Keratinocyte (primary cell): Measurements from ENCODE around the gene EXOC3. TPM values are rescaled to one million over a fixed set of nuclear protein-coding genes. Genes with fewer than 3 reads are reported as not detected.
A peak's percentile ranks its signal among the peaks of the same experiment; 100 is the strongest.

Source experiments
- DNase-seq: peaks from one replicate; pipeline ENCODE4 v3.0.0-alpha.2; 2011; ENCODE audit warnings: low read depth, missing footprints, low spot score
- FAIRE-seq: peaks from 2 replicates; lab custom pipeline; 2011; peaks lifted over from hg19 to GRCh38; lab: Jason Lieb, UNC
- H2AFZ ChIP-seq: 2 replicates; pipeline ENCODE4 v1.6.0; 2012; ENCODE audit warnings: low read length, control low read depth, inconsistent platforms; ENCODE audit not compliant: control insufficient read depth
- H3K27ac ChIP-seq: 2 replicates; pipeline ENCODE4 v1.5.1; 2011; ENCODE audit warnings: low read length; ENCODE audit not compliant: control insufficient read depth, insufficient read depth
- H3K27me3 ChIP-seq: 3 replicates; pipeline ENCODE4 v1.6.0; 2011; ENCODE audit warnings: low read length; ENCODE audit not compliant: control insufficient read depth, insufficient read depth; ENCODE audit errors: extremely low read depth
- H3K36me3 ChIP-seq, 2 experiments: 2 replicates in 1 of 2; 3 replicates in 1 of 2; pipeline ENCODE4 v1.5.1; 2011; ENCODE audit warnings: low read length in 2 of 2, mild to moderate bottlenecking in 1 of 2; ENCODE audit not compliant: control insufficient read depth in 2 of 2, insufficient read depth in 2 of 2; ENCODE audit errors: extremely low read depth in 1 of 2
- H3K4me1 ChIP-seq: 3 replicates; pipeline ENCODE4 v1.5.1; 2011; ENCODE audit warnings: low read length; ENCODE audit not compliant: control insufficient read depth, insufficient read depth; ENCODE audit errors: extremely low read depth
- H3K4me2 ChIP-seq: 3 replicates; pipeline ENCODE4 v1.6.0; 2011; ENCODE audit warnings: low read depth, low read length; ENCODE audit not compliant: control insufficient read depth, insufficient read depth; ENCODE audit errors: extremely low read depth
- H3K4me3 ChIP-seq, 3 experiments: fragments of 200-600 bp in 1 of 3; sonication (generic) in 1 of 3; 2 replicates in 2 of 3; 3 replicates in 1 of 3; pipeline ENCODE4 v1.5.1; 2011 to 2016; ENCODE audit warnings: low read length in 3 of 3, mild to moderate bottlenecking in 3 of 3, control low read depth in 2 of 3, inconsistent platforms in 1 of 3, low read depth in 1 of 3, mixed read lengths in 1 of 3, mixed run types in 1 of 3, moderate library complexity in 1 of 3; ENCODE audit not compliant: control insufficient read depth in 2 of 3, insufficient read depth in 2 of 3; ENCODE audit errors: extremely low read depth in 1 of 3
- H3K79me2 ChIP-seq: 2 replicates; pipeline ENCODE4 v1.6.0; 2012; ENCODE audit warnings: low read length; ENCODE audit not compliant: control insufficient read depth, insufficient read depth
- H3K9ac ChIP-seq: 3 replicates; pipeline ENCODE4 v1.6.0; 2011; ENCODE audit warnings: low read length; ENCODE audit not compliant: control insufficient read depth, insufficient read depth; ENCODE audit errors: extremely low read depth
- H3K9me1 ChIP-seq: 3 replicates; pipeline ENCODE4 v1.6.0; 2011; ENCODE audit warnings: low read length; ENCODE audit not compliant: control insufficient read depth, insufficient read depth; ENCODE audit errors: extremely low read depth
- H3K9me3 ChIP-seq: 2 replicates; pipeline ENCODE4 v1.5.1; 2012; ENCODE audit warnings: low read depth, low read length; ENCODE audit not compliant: control insufficient read depth
- H4K20me1 ChIP-seq: 3 replicates; pipeline ENCODE4 v1.6.0; 2011; ENCODE audit warnings: low read length; ENCODE audit not compliant: control insufficient read depth, insufficient read depth; ENCODE audit errors: extremely low read depth
- CTCF ChIP-seq, 3 experiments: IDR thresholded peaks in 1 of 3; conservative IDR thresholded peaks in 1 of 3; optimal IDR thresholded peaks in 1 of 3; 2 replicates in 2 of 3; 3 replicates in 1 of 3; pipeline versions ENCODE3 to v1.5.1; 2011; ENCODE audit warnings: low read length in 3 of 3, mild to moderate bottlenecking in 3 of 3, moderate library complexity in 2 of 3, control low read depth in 1 of 3, inconsistent platforms in 1 of 3; ENCODE audit not compliant: insufficient read depth in 2 of 3; ENCODE audit errors: extremely low read depth in 1 of 3
- EZH2 ChIP-seq: IDR thresholded peaks from one replicate; pipeline ENCODE4 v1.6.1; 2012; ENCODE audit warnings: inconsistent platforms, mild to moderate bottlenecking, low read length, moderate library complexity
- dilution Hi-C: fragments of 300-500 bp; cut with MboI; formaldehyde crosslinking; loops from one replicate; pipeline ENCODE4 v1.7.0; 2020; ENCODE audit warnings: low sequenced_read_pairs; ENCODE audit not compliant: extremely low pct_ligation_motif_present
- polyA plus RNA-seq, 5 experiments: library from polyadenylated mRNA; depleted of rRNA in 3 of 5; stranded (reverse) in 3 of 5; stranded (forward) in 1 of 5; unstranded in 1 of 5; fragments of >200 nt; gene quantifications; 1 replicate in 1 of 5; 2 replicates in 3 of 5; 3 replicates in 1 of 5; pipeline versions ENCODE4 v1.2.1 to v1.2.3, GENCODE V29; 2011 to 2012; ENCODE audit warnings: missing spikeins in 2 of 5, low read depth in 1 of 5, low replicate concordance in 1 of 5

Gene EXOC3
- polyA plus RNA-seq, 1 donor (not counting 4 experiments of a cell fraction or from before 2014, with no cell fraction given) = 14.2 TPM

GRCh38 chr5:443239-444151 lies 519 bp downstream of the EXOC3 start:
- dilution Hi-C loops = no loop called here
- Histone ChIP-seq H3K9ac (peak overlapping the region; percentile 81), H3K4me2 (peak overlapping the region; percentile 75), H2AFZ (peak overlapping the region; percentile 62), H3K9me1 (no peaks in the 10 kb centered on the region), H4K20me1 (no peaks in the 10 kb centered on the region), H3K9me3 (no peaks in the 10 kb centered on the region), H3K27me3 (no peaks in the 10 kb centered on the region), H3K4me3 (peak overlapping the region; percentile 66 to 94 (median 88)), H3K79me2 (peaks cover 24% of the 10 kb centered on the region), H3K4me1 (peaks cover 16% of the 10 kb centered on the region), H3K36me3 (peaks cover 11 to 15% of the 10 kb centered on the region in 2 experiments), H3K27ac (peak overlapping the region; percentile 37)
- FAIRE-seq (no peak), DNase-seq (no peak)
- TF ChIP-seq EZH2 (no peak), CTCF (optimal IDR thresholded peaks at IDR 0.05 in 1 of 3, IDR thresholded peaks at IDR 0.05 in 1 of 3, conservative IDR thresholded peaks at IDR 0.05 in 1 of 3; ENCODE audit: extremely low read depth in 1 of 3, insufficient read depth in 2 of 3, low read length in 3 of 3) (no peak)

- Histone ChIP-seq H3K27me3 (no peaks in the 10 kb centered on the region), H3K9me3 (no peaks in the 10 kb centered on the region), H3K4me2 (peak overlapping the region; percentile 75), H3K9me1 (no peaks in the 10 kb centered on the region), H3K4me3 (peak overlapping the region; percentile 66 to 94 (median 88)), H3K79me2 (peaks cover 24% of the 10 kb centered on the region), H4K20me1 (no peaks in the 10 kb centered on the region), H3K4me1 (peaks cover 16% of the 10 kb centered on the region), H3K9ac (no peak overlapping the region), H3K36me3 (peaks cover 14 to 19% of the 10 kb centered on the region in 2 experiments), H3K27ac (no peak overlapping the region), H2AFZ (no peak overlapping the region)
- TF ChIP-seq CTCF (optimal IDR thresholded peaks at IDR 0.05 in 1 of 3, IDR thresholded peaks at IDR 0.05 in 1 of 3, conservative IDR thresholded peaks at IDR 0.05 in 1 of 3; ENCODE audit: extremely low read depth in 1 of 3, insufficient read depth in 2 of 3, low read length in 3 of 3) = no peak
- DNase-seq (no peak), FAIRE-seq (no peak)
- dilution Hi-C loops = no loop called here
These were observed 1.2 kb downstream of the EXOC3 start for GRCh38 chr5:444226-444625.
